Gastrocnemius medialis (tissue), 4 donors: ENCODE measurements around the gene GMPR2.

Experiments used
- CTCF ChIP-seq, 5 experiments: fragments of 450-650 bp in 3 of 5; fragments of 200-600 bp in 2 of 5; sonication (generic) in 2 of 5; IDR thresholded peaks in 4 of 5; conservative IDR thresholded peaks in 1 of 5; 1 replicate in 4 of 5; 2 replicates in 1 of 5; pipeline ENCODE4 v1.5.1; 2016 to 2019; ENCODE audit warnings: antibody characterized with exemption in 5 of 5, mild to moderate bottlenecking in 3 of 5, moderate library complexity in 3 of 5
- POLR2A ChIP-seq, 2 donors: fragments of 450-650 bp; IDR thresholded peaks; one replicate each; pipeline ENCODE4 v1.6.1; 2017; ENCODE audit warnings: antibody characterized with exemption in 2 of 2, mild to moderate bottlenecking in 2 of 2, moderate library complexity in 2 of 2

- TF ChIP-seq POLR2A (IDR thresholded peaks at IDR 0.05): no peak
- no peak for TF ChIP-seq CTCF (IDR thresholded peaks at IDR 0.05 in 4 of 5, conservative IDR thresholded peaks at IDR 0.05 in 1 of 5)
Observed at GRCh38 chr14:24278424-24278823, 45.7 kb downstream of the GMPR2 start.
